GM20431 (cell line): Measurements from ENCODE around the gene CHCHD6.

Experiments used
- in situ Hi-C: fragments of 300-500 bp; cut with MseI, MboI; formaldehyde crosslinking; loops from one replicate; pipeline ENCODE4 v1.15.0; 2020; ENCODE audit warnings: low sequenced_read_pairs; ENCODE audit not compliant: unreplicated experiment

Gene CHCHD6

GRCh38 chr3:126927401-126927750 lies 223.3 kb downstream of the CHCHD6 start:
- in situ Hi-C loops: no loop called here

- in situ Hi-C loops: no loop called here
Measured at GRCh38 chr3:126927846-126928245, 223.8 kb downstream of the CHCHD6 start.

- in situ Hi-C loops: no loop called here
Measured at GRCh38 chr3:126928921-126929474, 225.0 kb downstream of the CHCHD6 start.

GRCh38 chr3:126930936-126931600 lies 227.0 kb downstream of the CHCHD6 start:
- in situ Hi-C loops: no loop called here

- in situ Hi-C loops: no loop called here
Measured at GRCh38 chr3:126931806-126932187, 227.8 kb downstream of the CHCHD6 start.

- in situ Hi-C loops: no loop called here
Measured at GRCh38 chr3:126932188-126932931, 228.3 kb downstream of the CHCHD6 start.

GRCh38 chr3:126934031-126934531 lies 230.0 kb downstream of the CHCHD6 start:
- in situ Hi-C loops: no loop called here

GRCh38 chr3:126934991-126935390 lies 231.0 kb downstream of the CHCHD6 start:
- in situ Hi-C loops: no loop called here

- in situ Hi-C loops: no loop called here
Measured at GRCh38 chr3:126935756-126936509, 231.9 kb downstream of the CHCHD6 start.

- in situ Hi-C loops: no loop called here
Measured at GRCh38 chr3:126936853-126937425, 232.9 kb downstream of the CHCHD6 start.

- in situ Hi-C loops: no loop called here
Measured at GRCh38 chr3:126937533-126937932, 233.5 kb downstream of the CHCHD6 start.

- in situ Hi-C loops: no loop called here
Measured at GRCh38 chr3:126937973-126938372, 233.9 kb downstream of the CHCHD6 start.

- in situ Hi-C loops: no loop called here
Measured at GRCh38 chr3:126938520-126939337, 234.7 kb downstream of the CHCHD6 start.

- in situ Hi-C loops: no loop called here
Measured at GRCh38 chr3:126939338-126939718, 235.3 kb downstream of the CHCHD6 start.

GRCh38 chr3:126939733-126940132 lies 235.7 kb downstream of the CHCHD6 start:
- in situ Hi-C loops: no loop called here

- in situ Hi-C loops: no loop called here
Measured at GRCh38 chr3:126941721-126942270, 237.8 kb downstream of the CHCHD6 start.

- in situ Hi-C loops: no loop called here
Measured at GRCh38 chr3:126944089-126944965, 240.3 kb downstream of the CHCHD6 start.

GRCh38 chr3:126945171-126945721 lies 241.2 kb downstream of the CHCHD6 start:
- in situ Hi-C loops: no loop called here
